GM18861 (cell line): ENCODE results near the gene ARPC5L.
"Not testable (repeated sequence)": the region's sequence is repeated elsewhere in the genome, so short reads cannot be mapped to it uniquely, and the experiment has no call there.

Source experiments
- ATAC-seq: cut with Tn5 transposase; IDR thresholded peaks from one replicate; pipeline ENCODE4 v1.9.1; 2021; ENCODE audit not compliant: unreplicated experiment

Gene ARPC5L

DNA sequence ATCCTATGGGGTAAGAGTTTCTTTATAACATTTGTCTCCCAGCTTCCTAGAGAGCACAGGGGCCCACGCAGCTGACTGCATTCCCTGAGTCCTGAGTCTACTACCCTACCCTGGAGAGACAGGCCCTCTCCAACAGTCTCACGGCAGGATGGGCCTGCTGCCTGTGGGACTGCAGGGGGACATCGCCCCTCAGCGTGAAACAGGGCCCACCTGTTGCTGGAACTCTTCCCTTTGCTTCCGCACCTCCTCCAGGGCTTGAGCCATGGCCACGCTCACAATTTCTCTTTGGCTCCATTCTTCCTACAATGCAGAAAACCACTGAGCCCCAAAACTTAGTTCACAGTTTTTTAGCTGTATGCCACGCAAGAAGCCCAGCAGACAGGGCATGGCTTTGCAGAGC lies 28.2 kb downstream of the ARPC5L start:
- no peak for ATAC-seq

DNA sequence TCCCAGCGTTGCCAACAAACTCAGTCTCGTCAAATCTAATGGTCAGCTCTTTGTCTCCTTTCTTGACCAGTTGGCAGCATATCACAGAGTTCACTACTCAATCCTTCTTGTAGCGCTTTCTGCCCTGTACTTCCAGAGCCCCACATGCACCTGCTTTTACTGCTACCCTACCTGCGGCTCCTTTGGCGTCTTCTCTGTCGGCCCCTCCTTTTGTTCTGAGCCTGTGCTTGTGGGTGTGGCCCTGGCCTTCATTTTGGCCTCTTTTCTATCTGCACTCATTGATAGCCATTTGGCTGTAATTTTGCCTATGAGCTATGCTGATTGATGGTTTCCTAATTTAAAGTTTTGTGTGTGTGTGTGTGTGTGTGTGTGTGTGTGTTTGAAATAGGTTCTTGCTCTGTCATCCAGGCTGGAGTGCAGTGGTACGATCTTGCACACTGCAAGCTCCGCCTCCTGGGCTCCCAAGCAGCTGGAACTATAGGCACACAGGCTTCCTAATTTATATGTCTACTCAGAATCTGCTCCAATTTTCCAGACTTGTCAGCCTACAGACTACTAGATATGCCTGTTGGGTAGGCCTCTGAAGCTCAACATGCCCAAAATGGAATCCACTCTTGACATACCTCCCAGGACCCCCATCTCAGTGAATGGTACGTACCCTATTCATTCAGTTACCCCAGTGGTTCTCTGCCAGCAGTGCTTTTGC lies 32.3 kb downstream of the ARPC5L start:
- no peak for ATAC-seq

DNA sequence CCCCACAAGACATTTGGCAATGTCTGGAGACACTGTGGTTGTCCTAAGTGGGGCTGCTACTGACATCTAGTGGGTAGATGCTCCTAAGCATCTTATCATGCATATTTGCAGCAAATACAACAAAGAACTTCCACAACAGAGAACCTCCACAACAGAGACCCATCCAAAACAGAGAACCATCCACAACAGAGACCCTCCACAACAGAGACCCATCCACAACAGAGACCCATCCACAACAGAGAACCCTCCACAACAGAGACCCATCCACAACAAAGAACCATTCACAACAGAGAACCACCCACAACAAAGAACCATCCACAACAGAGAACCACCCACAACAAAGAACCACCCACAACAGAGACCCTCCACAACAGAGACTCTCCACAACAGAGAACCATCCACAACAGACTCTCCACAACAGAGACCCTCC lies 32.8 kb downstream of the ARPC5L start:
- ATAC-seq = no peak

DNA sequence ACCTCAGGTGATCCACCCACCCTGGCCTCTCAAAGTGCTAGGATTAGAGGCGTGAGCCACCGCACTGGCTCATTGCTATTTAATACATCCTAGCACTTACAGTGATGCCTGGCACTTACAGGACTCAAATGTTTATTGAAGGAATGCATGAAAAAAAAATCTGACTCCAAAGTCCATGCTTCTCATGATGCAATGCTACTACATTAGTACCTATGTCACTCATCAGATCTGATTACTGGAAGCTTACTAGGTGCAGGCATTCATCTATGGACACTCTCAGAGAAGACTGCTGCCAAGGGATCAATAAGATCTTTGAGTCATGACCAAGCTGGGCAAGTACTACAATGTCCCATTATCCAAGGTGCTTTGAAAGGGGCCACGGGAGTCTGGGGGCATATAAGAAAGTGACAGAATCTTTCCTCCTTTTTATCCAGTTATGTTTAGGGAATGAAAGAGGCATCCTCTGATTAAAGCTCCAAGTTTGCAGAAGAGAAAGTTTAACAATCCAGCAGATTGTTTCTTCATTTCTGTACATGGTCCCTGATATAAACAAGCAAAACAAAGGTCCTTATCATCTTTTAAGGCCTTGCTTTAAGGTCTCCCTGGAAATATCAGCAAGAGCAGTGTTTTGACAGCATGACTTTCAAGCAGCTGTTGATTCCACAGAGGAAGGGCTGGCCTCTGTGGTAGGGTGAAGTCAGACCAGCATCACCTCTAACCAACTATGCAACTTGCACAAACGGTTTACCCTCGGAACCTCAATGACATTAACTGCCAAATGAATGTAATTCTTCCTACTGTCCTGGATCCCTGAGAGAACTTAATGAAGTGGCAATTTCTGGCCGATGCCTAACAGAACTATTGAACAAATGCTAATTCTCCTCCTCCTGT lies 35.9 kb downstream of the ARPC5L start:
- ATAC-seq = no peak

DNA sequence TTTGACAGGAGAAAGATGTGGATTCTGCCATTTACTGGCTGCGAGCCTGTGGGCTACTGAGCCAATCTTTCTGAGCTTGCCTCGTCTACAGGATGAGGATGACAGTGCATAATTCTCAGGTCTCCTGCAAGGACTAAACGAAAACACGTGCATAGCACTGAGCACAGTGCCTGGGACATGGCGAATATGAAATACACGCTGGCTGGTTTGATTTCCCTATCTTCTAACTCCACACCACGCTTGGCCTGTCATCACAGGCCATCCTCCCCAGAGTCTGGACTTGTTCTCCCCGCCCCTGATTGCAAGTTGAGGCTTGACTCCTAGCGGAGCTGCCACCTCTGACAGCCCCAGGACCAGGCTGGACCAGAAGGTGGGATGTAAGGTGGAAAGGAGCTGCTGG lies 37.9 kb downstream of the ARPC5L start:
- ATAC-seq = no peak

DNA sequence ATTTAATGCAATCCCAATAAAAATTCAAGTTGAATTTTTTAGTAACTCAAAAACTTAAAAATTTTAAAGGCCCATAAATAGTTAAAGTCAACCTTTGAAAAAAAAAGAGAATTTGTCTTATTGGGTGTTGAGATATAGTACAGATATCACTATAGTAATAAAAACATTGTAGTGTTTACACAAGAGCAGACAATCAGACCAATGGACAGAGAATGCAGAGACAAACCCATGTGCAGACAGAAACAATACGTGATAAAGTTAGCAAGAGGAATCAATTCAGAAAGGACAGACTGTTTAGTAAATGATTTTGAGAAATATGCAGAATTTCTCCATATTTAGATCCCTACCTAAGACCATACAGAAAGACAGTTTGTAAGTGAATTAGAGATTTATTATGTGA lies 45.0 kb downstream of the ARPC5L start:
- ATAC-seq = no peak

DNA sequence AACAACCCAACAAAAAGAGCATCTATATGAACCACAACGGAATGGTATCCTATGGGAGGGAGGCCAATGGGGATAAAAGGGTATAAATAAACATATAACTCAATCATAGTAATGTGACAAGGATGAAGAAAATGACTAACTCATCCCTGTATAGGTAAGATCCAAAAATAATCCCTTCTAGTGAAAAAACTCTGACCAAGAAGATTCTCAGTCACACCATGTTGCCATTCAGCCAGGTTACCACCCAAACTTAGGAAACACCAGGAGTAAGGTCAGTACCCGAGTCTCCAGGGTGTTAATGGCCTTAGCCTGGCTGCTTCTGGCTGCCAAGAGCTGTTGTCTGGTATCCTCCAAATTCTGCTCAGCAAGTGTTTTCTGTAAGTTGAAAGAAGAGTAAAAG lies 46.2 kb downstream of the ARPC5L start:
- ATAC-seq = no peak

DNA sequence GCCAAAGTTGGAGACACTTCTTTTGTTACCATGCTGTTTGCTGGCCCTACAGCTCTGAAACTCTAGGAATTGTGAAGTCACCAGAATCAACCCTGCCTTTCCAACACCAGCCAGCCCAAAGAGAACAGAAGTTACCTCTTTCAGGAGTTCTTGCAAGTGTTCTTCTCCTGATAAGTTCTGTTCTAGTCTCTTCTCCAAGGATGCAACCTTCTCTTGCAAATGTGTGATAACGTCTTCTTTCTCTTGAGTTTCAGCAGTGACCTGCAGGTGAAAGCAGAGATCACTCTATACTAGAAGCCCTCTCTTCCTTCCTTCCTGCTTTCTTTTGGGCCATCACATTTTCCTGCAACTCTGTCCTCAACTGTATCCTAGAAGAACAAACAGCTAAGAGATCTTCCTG lies 49.8 kb downstream of the ARPC5L start:
- ATAC-seq = no peak

DNA sequence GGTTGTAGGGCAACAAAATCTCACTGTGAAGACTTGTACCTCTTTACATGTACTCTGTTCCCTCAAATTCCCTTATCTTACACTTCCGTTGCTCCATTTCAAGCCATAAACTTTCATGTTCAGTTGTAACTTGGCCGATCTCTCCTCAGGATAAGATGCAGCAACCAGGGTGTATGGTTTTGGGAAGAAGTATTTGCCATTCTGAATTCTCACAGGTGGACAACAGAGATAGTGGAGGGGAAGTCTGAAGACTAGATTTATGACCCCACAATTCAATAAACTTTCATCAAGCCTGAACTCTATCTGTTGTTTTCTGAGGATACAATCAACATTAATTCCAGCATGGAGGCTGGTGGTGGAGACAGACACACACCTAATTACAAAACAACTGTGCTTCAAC lies 51.4 kb downstream of the ARPC5L start:
- ATAC-seq = no peak

DNA sequence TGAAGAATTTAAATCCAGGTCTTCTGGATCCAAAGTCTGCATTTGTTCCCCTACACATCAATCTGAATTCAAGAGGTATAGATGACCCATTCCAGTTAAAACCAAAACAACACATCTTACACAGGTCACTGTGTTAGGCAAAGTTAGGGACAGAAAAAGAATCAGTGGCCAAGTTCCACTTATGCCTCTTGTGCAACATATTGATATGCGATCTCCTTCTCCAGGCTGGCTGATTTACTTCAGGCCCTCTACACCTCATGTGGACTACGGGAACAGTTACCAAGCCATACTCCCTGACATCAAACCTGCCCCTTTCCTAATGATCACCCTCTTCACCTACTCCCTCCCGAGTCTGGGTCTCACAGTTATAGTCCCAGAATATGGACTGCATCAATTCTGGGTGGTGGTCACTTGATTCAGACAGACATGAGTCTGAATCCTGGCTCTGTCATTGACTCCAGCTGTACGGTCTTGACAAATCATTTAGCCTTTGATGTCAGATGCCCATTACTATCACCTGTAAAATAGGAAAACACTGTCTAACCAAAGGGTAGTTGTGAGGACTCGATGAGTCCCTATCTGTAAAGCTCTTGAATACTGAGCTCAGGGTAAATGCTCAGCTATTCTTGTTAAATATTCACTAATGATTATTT lies 52.9 kb downstream of the ARPC5L start:
- no peak for ATAC-seq

DNA sequence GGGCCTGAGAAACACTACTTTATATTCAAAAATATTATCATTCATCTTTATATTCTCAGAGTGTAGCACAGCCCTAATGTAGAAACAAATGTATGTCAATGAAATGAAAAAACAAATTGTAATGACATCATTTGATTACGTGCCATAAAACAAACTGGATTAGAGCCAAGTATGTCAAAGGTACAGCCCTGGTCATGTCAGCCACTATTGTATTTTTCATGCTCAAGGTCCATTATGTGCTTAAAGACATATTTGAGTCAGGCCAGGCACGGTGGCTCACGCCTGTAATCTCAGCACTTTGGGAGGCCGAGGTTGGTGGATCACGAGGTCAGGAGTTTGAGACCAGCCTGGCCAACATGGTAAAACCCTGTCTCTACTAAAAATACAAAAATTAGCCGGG lies 58.5 kb downstream of the ARPC5L start:
- not testable (repeated sequence) for ATAC-seq
